Smooth muscle cell (in vitro differentiated cells): Measurements from ENCODE around the gene RGS11. TPM values are rescaled to one million over a fixed set of nuclear protein-coding genes. Genes with fewer than 3 reads are reported as not detected.

Experiments
- DNase-seq: peaks from one replicate; lab custom pipeline; 2025; ENCODE audit not compliant: unreplicated experiment; lab: John Stamatoyannopoulos, UW
- H2AFZ ChIP-seq: fragments of 200-600 bp; sonication (generic); 2 replicates; pipeline ENCODE4 v1.6.0; 2016; ENCODE audit warnings: antibody characterized with exemption, low read depth, mild to moderate bottlenecking
- H3F3A ChIP-seq: fragments of 200-600 bp; sonication (generic); 2 replicates; pipeline ENCODE4 v1.6.0; 2017; ENCODE audit warnings: antibody characterized with exemption, low read depth
- H3K27ac ChIP-seq: fragments of 200-600 bp; sonication (generic); 2 replicates; pipeline ENCODE4 v1.5.1; 2016; ENCODE audit warnings: low read depth, mild to moderate bottlenecking
- H3K27me3 ChIP-seq: fragments of 200-600 bp; sonication (generic); 2 replicates; pipeline ENCODE4 v1.6.1; 2016; ENCODE audit warnings: low read depth, mild to moderate bottlenecking
- H3K36me3 ChIP-seq: fragments of 200-600 bp; sonication (generic); 2 replicates; pipeline ENCODE4 v1.5.1; 2016; ENCODE audit warnings: low read depth
- H3K4me1 ChIP-seq: fragments of 200-600 bp; sonication (generic); 2 replicates; pipeline ENCODE4 v1.5.1; 2016; ENCODE audit warnings: low read depth
- H3K4me2 ChIP-seq: fragments of 200-600 bp; sonication (generic); 2 replicates; pipeline ENCODE4 v1.6.0; 2016; ENCODE audit warnings: mild to moderate bottlenecking
- H3K4me3 ChIP-seq: fragments of 200-600 bp; sonication (generic); 2 replicates; pipeline ENCODE4 v1.5.1; 2016; ENCODE audit warnings: mild to moderate bottlenecking
- H3K79me2 ChIP-seq: fragments of 200-600 bp; sonication (generic); 2 replicates; pipeline ENCODE4 v1.6.0; 2016; ENCODE audit warnings: low read depth, mild to moderate bottlenecking
- H3K9ac ChIP-seq: fragments of 200-600 bp; sonication (generic); 2 replicates; pipeline ENCODE4 v1.6.0; 2016; ENCODE audit warnings: low read depth
- H3K9me3 ChIP-seq: fragments of 200-600 bp; sonication (generic); replicated peaks from 2 replicates; pipeline ENCODE4 v1.5.1; 2016; ENCODE audit warnings: low read depth
- H4K20me1 ChIP-seq: fragments of 200-600 bp; sonication (generic); 2 replicates; pipeline ENCODE4 v1.6.0; 2016; ENCODE audit warnings: low read depth
- WGBS: methylation state at CpG from one replicate; pipeline ENCODE4 v1.1.7; 2016; ENCODE audit warnings: low lambda C conversion rate; 5-methylcytosine and 5-hydroxymethylcytosine counted together
- polyA plus RNA-seq: library from polyadenylated mRNA; unstranded; fragments of >200 nt; fragmentation: Nextera tagmentation; extraction: Ambion mirVana; gene quantifications from 2 replicates; pipeline ENCODE4 v1.2.1, GENCODE V29; 2016
- total RNA-seq: library from RNA; depleted of rRNA; stranded (reverse); fragments of >200 nt; gene quantifications from 2 replicates; pipeline ENCODE4 v1.2.3, GENCODE V29; 2014
- TF ChIP-seq, protein P1 (sequence below): fragments of 200-600 bp; sonication (generic); IDR thresholded peaks from 2 replicates; pipeline ENCODE4 v1.5.1; 2017; ENCODE audit warnings: borderline replicate concordance, mild to moderate bottlenecking, antibody characterized with exemption; ENCODE audit not compliant: insufficient read depth, poor library complexity, severe bottlenecking

Gene RGS11
- total and polyA plus RNA-seq, 2 experiments from 2014 or later = 2.2 to 3.9 TPM

- 98% methylated on average over 29 of the region's 29 CpGs for WGBS
- H3K4me2 ChIP-seq = no peak overlapping the region
- H3K9ac ChIP-seq = no peak overlapping the region
- no peaks in the 10 kb centered on the region for H3K4me1 ChIP-seq
- no peaks in the 10 kb centered on the region for H3K36me3 ChIP-seq
- no peak overlapping the region for H3K27ac ChIP-seq
- no peaks in the 10 kb centered on the region for H3F3A ChIP-seq
- no peaks in the 10 kb centered on the region for H3K27me3 ChIP-seq
- no peaks in the 10 kb centered on the region for H3K9me3 ChIP-seq
- no peaks in the 10 kb centered on the region for H3K79me2 ChIP-seq
- DNase-seq = no peak
- H3K4me3 ChIP-seq = no peak overlapping the region
- TF ChIP-seq, protein P1, sequence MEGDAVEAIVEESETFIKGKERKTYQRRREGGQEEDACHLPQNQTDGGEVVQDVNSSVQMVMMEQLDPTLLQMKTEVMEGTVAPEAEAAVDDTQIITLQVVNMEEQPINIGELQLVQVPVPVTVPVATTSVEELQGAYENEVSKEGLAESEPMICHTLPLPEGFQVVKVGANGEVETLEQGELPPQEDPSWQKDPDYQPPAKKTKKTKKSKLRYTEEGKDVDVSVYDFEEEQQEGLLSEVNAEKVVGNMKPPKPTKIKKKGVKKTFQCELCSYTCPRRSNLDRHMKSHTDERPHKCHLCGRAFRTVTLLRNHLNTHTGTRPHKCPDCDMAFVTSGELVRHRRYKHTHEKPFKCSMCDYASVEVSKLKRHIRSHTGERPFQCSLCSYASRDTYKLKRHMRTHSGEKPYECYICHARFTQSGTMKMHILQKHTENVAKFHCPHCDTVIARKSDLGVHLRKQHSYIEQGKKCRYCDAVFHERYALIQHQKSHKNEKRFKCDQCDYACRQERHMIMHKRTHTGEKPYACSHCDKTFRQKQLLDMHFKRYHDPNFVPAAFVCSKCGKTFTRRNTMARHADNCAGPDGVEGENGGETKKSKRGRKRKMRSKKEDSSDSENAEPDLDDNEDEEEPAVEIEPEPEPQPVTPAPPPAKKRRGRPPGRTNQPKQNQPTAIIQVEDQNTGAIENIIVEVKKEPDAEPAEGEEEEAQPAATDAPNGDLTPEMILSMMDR = no peak
- H4K20me1 ChIP-seq = no peaks in the 10 kb centered on the region
- no peak overlapping the region for H2AFZ ChIP-seq
Observed at GRCh38 chr16:262121-262745, 13.5 kb downstream of the RGS11 start.

- TF ChIP-seq, protein P1 = no peak
- Histone ChIP-seq H3K9me3 (no peaks in the 10 kb centered on the region), H3K36me3 (no peaks in the 10 kb centered on the region), H3K79me2 (no peaks in the 10 kb centered on the region), H3K27ac (no peak overlapping the region), H3K4me3 (no peak overlapping the region), H3K4me1 (no peaks in the 10 kb centered on the region), H3K4me2 (no peak overlapping the region), H4K20me1 (no peaks in the 10 kb centered on the region), H3K27me3 (no peaks in the 10 kb centered on the region), H3F3A (no peaks in the 10 kb centered on the region), H2AFZ (no peak overlapping the region), H3K9ac (no peak overlapping the region)
- WGBS = 96% methylated on average over 25 of the region's 28 CpGs
- DNase-seq = no peak
Observed at GRCh38 chr16:261031-261691, 14.6 kb downstream of the RGS11 start.

DNA sequence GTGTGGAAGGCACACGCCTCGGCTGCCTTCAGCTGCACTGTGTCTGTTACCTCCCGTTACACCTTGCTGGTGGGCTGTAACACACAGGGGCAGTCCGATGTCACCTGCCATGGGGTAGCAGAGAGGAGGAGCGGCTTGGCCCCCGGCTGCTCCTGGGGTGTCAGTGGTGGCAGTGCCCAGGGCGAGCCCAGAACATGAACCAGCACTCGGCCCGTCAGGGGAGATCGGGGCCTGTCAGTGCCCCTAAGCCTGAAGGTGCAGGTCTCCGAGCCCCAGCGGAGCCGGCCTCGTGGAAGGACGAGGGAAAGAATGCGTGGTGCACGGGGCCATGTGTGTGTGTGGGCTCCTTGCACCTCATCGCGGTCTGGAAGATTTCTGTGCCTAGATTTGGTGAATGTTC, 15.4 kb downstream of the RGS11 start:
- Histone ChIP-seq H3K4me1 (no peaks in the 10 kb centered on the region), H2AFZ (no peak overlapping the region), H3K9me3 (no peaks in the 10 kb centered on the region), H3K36me3 (no peaks in the 10 kb centered on the region), H3K4me2 (no peak overlapping the region), H3K79me2 (no peaks in the 10 kb centered on the region), H3K9ac (no peak overlapping the region), H4K20me1 (no peaks in the 10 kb centered on the region), H3K27me3 (no peaks in the 10 kb centered on the region), H3F3A (no peaks in the 10 kb centered on the region), H3K4me3 (no peak overlapping the region), H3K27ac (no peak overlapping the region)
- TF ChIP-seq, protein P1 = no peak
- no peak for DNase-seq
- WGBS = 96% methylated on average over 19 of the region's 19 CpGs
